ENCODE results near the gene DNAJB2. TPM values are rescaled to one million over a fixed set of nuclear protein-coding genes. Genes with fewer than 3 reads are reported as not detected.

DNAJB2 gene
- total RNA-seq, 2 experiments from 2014 or later, result 49.9 to 58.7 TPM

GRCh38 chr2:219290381-219291171, 11.4 kb downstream of the DNAJB2 start:
- no TSS peak for BruUV-seq (replicated peaks)
- Histone ChIP-seq H3K4me1 (ENCODE audit: insufficient read depth, low read length, poor library complexity, severe bottlenecking) (peaks cover 15% of the 10 kb centered on the region), H3K9me2 (ENCODE audit: insufficient read depth, low read length) (no peaks in the 10 kb centered on the region), H3K36me3 (ENCODE audit: insufficient read depth, low read length) (peaks cover 2% of the 10 kb centered on the region; the same call in 1 of the 2 replicates), H3K27ac (ENCODE audit: low read depth, low read length, poor library complexity, severe bottlenecking) (no peak overlapping the region), H2AFZ (ENCODE audit: low read length) (no peak overlapping the region), H3K4me2 (ENCODE audit: low read length) (no peak overlapping the region), H3K79me2 (ENCODE audit: insufficient read depth, low read depth, low read length) (no peaks in the 10 kb centered on the region), H3K4me3 (ENCODE audit: low read depth, low read length, poor library complexity, severe bottlenecking) (no peak overlapping the region), H3K9me3 (ENCODE audit: low read length) (no peaks in the 10 kb centered on the region), H4K20me1 (ENCODE audit: insufficient read depth, low read length) (no peaks in the 10 kb centered on the region)
- ChIA-PET CTCF (ENCODE audit: unreplicated experiment) (no interaction called here), POLR2A (interaction anchor here (0.6 to 1.3 kb wide), 2 partner anchors 10 to 615 kb away, joined by 4 to 5 read pairs; no protein-coding TSS in a partner anchor)
- TF ChIP-seq CTCF (conservative IDR thresholded peaks at IDR 0.05; ENCODE audit: low read length) (no peak), EZH2phosphoT487 (IDR thresholded peaks at IDR 0.05; ENCODE audit: borderline replicate concordance, low read depth, low read length) (no peak)
- intact Hi-C loops (cut with micrococcal nuclease; ENCODE audit: unreplicated experiment), result no loop called here
- DNase-seq (ENCODE audit: low spot score), result no peak

GRCh38 chr2:219291394-219291793, 12.2 kb downstream of the DNAJB2 start:
- peaks cover 16% of the 10 kb centered on the region for H3K4me1 ChIP-seq (ENCODE audit: insufficient read depth, low read length, poor library complexity, severe bottlenecking)
- no peaks in the 10 kb centered on the region for H3K9me2 ChIP-seq (ENCODE audit: insufficient read depth, low read length)
- H3K4me3 ChIP-seq (ENCODE audit: low read depth, low read length, poor library complexity, severe bottlenecking), result no peak overlapping the region
- H3K79me2 ChIP-seq (ENCODE audit: insufficient read depth, low read depth, low read length), result no peaks in the 10 kb centered on the region
- BruUV-seq (replicated peaks), result no TSS peak
- CTCF ChIA-PET (ENCODE audit: unreplicated experiment), result interaction anchor here (1.2 to 1.5 kb wide), 2 partner anchors 15 to 37 kb away, joined by 3 to 4 read pairs; no protein-coding TSS in a partner anchor
- no peak for DNase-seq (ENCODE audit: low spot score)
- H2AFZ ChIP-seq (ENCODE audit: low read length), result no peak overlapping the region
- no peaks in the 10 kb centered on the region for H3K9me3 ChIP-seq (ENCODE audit: low read length)
- H3K36me3 ChIP-seq (ENCODE audit: insufficient read depth, low read length), result no peaks in the 10 kb centered on the region
- POLR2A ChIA-PET, result interaction anchor here (0.8 to 1.3 kb wide), 3 partner anchors 11 to 85 kb away, joined by 3 to 5 read pairs (median 4); partner anchors contain the start of genes DNAJB2 and ZFAND2B
- H4K20me1 ChIP-seq (ENCODE audit: insufficient read depth, low read length), result no peaks in the 10 kb centered on the region
- intact Hi-C loops (cut with micrococcal nuclease; ENCODE audit: unreplicated experiment), result no loop called here
- H3K27ac ChIP-seq (ENCODE audit: low read depth, low read length, poor library complexity, severe bottlenecking), result no peak overlapping the region
- TF ChIP-seq EZH2phosphoT487 (IDR thresholded peaks at IDR 0.05; ENCODE audit: borderline replicate concordance, low read depth, low read length), result no peak
- no peak for TF ChIP-seq CTCF (conservative IDR thresholded peaks at IDR 0.05; ENCODE audit: low read length)
- no peak overlapping the region for H3K4me2 ChIP-seq (ENCODE audit: low read length)

Measured in OCI-LY7 (cell line).